Embryonic facial prominence (tissue), 1 donor: Measurements from ENCODE around the gene PXDN.
"Not testable (repeated sequence)": the region's sequence is repeated elsewhere in the genome, so short reads cannot be mapped to it uniquely, and the experiment has no call there.

Experiments used
- DNase-seq: peaks from one replicate; pipeline ENCODE4 v3.0.0-alpha.2; 2016; ENCODE audit errors: extremely low spot score

PXDN gene

DNA sequence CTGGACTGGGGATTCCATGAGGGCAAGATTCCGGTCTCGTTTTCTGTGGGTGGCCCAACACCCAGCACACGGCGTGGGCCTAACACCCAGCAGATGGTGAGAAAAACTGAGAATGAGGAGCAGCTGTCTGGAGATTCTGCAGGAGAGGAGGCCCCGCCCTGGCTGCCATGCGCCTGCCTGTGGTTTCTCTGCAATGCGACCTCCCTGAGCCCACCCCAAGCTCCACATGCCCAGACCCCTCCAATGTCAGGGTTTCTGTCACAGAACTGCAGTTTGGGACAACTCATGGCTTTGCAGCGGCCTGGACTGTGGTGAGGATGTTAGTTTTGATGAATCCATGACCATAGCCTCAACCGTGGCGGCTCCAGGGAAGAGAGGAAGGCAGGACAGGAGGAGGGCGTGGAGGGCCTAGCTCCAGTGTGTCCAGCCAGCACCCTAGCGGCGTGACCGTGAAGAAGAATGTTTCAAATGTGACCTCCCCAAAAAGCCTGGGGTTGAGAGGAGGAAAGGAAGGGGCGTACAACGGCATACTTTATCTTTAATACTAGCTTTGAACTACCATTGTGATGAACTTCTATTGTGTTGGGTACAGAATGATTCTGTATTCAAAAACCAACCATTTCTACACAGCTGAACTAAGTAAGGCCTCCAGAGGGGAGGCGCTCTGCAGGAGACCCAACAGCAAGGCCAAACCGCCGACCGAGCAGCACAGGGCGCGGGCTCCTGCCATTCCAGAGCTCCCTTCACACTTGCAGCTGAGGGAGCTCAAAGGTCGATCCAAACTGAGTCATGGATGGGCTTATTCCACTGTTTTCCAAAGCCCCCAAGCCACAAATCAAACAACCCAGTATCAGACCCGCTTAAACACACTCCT is 3.4 kb downstream of the PXDN start:
- no peak for DNase-seq

DNA sequence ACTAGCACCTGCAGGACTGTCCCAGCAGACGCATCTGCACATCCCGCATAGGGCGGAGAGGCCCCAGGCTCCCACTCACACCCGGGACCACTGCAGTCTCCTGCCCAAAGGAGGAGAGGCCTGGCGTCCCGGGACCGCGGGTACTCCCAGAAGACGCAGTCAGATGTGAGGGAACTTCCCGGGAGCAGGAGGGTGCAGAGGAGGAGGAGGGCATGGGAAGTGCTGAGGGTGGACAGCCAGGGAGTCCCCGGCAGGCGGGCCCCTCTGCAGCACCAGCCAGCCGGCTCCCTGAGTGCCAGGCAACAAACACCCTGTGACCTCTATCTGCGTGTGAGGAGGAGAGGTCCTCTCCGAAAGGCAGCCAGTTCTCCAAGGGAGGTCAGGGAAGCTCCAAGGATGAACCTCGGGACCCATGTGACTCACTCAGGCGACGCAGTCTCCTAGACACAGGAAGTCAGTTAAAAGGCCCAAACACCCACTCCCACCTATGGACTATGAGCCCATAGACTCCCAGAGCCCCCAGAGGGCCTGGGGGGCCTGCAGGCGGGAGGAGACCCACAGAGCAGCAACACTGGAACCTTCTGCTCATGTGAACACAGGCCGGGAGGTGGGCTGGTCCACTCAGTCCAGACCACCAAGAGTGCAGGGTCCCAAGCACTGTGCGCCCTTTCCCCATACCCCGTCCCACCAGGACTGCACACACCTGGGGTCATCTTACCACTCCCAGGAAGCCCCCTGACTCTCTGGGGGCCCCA is 4.2 kb downstream of the PXDN start:
- DNase-seq: no peak

DNA sequence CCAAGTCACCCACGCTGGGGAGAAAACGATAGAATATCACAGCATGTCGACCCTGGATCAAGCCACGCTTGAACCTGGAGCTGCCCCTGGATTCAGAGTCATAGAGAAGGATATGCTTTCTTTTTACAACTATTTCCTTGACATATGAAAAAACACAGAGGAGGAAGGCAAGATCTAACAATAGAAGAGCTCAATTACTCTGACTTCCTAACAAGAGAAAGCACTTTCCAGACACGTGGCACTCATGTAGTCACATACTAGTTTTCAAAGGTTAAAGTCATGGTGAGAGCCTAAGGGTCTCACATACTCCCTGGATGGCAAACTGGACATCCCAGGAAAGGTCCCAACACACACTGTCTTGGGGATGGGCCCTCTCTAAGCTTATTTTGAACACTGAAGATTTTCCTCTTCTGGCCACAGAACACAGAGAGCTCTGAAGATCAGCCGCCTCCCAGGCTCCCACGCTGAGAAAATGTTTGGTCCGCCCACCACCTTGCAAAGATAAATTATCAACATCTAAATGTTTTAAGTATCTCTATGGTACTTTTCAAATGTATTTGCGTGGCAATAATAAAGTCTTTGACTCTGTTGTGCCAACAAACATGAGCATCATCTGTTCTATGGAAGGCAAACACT is 4.9 kb downstream of the PXDN start:
- DNase-seq: no peak

DNA sequence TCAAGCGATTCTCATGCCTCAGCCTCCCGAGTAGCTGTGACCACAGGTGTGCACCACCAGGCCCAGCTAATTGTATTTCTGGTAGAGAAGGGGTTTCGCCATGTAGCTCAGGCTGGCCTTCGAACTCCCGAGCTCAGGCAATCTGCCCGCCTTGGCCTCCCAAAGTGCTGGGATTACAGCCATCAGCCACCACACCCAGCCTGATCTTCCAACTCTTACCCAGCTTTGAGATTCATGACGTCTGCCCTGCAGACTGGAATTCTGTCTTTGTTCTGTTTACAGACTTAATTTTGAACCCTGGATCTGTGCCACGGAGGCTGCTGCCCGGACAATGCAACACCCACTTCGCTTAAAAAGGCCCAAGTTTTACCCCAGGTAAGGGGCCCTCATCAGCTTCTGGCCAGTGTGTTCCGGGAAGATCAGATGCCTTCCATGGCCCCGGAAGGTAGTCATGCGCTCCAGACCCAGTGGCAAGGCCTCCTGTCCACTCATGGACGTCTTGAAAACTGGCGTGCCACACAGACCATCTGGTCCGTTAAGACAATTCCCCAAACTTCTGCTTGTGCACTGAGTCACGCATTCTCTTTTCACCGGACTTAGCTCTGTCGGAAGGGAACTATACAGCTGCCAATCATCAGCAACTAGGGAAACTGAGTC is 5.5 kb downstream of the PXDN start:
- DNase-seq: no peak

DNA sequence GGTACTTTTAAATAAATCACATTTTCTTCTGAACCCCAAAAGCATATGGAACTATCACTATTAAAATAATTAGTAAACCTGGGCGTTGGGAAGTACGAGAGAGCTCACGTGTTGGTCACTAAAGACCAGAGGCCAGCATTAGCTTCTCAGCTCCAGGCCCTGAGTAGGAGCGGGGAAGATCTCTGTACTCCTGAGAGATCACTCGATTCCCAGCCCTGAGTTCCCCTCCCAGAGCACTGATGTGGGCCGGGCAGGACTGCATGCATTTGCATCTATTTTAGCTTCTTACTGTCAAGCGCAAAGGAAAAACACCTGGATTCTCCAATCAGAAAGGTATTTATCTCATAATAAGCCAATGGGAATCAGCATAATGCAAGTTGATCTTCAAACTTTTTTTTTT is 6.2 kb downstream of the PXDN start:
- DNase-seq: no peak

DNA sequence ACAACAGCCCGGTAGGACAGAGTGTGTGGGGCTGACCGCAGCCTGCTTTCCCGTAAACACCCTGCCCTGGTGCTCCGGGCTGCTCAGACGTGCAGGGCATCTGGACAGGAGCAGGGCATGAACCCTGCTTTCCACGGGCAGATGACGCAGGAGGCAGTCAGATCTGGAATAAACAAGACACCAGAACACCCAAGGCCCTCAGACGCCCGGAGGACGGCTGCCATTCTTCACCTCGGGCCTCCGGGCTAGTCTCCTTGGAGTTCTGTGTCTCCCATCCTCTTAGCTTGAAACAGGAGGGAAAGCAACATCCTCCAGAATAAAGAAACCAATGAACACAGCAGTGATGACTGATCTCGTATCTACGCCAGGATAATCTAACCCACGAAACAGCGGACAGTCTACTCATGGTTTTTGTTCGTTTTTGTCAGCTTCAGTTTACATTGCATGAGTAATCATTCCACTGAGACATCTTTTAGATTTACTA is 7.3 kb downstream of the PXDN start:
- DNase-seq: no peak

DNA sequence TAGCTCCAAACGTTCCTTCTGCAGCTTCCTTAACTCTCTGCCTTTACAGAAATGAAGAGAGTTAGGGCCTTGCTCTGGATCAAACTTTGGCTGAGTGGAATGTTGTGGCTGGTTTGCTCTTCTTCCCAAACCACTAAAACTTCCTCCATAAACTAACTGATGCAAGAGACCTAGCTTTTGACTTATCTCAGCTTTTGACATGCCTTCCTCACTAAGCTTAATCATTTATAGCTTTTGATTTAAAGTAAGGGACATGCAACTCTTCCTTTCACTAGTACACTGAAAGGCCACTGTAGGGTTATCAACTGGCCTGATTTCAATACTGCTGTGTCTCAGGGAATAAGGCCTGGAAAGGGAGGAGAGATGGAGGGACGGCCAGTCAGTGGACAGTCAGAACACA is 8.3 kb downstream of the PXDN start:
- no peak for DNase-seq

DNA sequence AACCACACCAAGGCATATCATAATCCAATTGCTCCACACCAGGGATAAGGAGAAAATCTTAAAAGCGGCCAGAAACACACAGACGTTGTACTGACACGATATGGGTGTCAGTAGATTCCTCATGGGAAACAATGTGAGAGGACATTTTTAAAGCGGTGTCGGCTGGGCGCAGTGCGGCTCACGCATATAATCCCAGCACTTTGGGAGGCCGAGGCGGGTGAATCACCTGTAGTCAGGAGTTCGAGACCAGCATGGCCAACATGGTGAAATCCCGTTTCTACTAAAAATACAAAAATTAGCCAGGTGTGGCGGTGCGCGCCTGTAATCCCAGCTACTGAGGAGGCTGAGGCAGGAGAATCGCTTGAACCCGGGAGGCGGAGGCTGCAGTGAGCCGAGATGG is 11.0 kb downstream of the PXDN start:
- DNase-seq: not testable (repeated sequence)

DNA sequence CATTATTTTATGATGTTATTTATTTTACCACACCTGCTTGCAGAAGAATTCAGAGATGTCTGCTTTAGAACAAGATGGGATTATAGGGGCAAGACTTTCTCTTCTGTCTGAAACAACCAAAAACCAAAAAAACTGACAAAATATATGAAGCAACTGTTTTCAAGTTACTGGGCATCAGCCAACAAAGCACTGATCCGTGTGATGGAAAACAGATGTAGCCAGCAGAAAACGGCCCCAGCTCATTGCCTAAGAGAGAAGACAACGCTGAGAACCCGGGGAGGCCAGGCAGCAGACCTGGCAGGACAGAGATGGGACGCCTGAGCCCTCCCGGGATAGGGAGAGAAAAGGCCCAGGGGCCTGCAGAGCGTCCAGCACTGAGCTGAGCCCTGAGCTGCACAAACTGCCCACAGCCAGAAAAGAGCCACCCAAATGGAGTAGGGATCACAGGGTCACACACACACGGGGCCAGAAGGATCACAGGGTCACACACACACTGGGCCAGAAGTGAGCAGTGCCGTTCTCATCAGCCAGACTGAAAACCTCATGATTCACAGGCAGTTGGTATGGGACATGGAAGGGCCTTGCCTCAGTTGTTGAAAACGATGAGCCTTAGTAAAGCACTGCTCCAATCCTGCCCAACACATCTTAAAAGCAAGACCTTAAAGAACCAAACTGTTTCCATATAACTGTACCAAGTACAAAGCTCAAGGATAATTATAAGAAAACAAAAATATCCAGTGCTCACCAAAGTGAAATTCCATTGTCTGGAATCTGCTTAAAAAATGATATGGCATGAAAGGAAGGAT is 12.1 kb downstream of the PXDN start:
- DNase-seq: peak; percentile 64

DNA sequence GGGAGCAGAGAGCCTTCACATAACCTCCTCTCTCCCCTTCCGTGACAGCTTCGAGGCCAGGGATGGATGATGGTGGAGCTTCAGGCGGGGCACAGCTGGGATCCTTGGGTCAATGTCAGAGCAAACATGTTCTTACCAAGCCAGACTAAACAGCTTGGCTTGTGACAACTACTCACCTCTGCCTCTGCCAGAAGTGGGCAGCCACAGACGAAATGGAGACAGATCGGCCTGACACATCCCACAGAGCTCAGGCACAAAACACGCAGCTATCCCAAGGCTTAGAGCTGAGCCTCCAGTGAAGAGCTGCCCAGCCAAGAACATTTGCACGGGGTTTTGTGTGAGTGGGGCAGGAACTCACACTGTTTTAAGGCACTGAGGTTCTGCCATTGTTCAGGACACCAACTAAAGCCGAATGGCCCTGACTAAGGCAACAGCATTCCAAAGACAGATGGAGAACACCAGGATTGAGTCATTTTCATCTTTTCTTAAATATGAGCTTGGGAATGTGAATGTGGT is 12.8 kb downstream of the PXDN start:
- no peak for DNase-seq

DNA sequence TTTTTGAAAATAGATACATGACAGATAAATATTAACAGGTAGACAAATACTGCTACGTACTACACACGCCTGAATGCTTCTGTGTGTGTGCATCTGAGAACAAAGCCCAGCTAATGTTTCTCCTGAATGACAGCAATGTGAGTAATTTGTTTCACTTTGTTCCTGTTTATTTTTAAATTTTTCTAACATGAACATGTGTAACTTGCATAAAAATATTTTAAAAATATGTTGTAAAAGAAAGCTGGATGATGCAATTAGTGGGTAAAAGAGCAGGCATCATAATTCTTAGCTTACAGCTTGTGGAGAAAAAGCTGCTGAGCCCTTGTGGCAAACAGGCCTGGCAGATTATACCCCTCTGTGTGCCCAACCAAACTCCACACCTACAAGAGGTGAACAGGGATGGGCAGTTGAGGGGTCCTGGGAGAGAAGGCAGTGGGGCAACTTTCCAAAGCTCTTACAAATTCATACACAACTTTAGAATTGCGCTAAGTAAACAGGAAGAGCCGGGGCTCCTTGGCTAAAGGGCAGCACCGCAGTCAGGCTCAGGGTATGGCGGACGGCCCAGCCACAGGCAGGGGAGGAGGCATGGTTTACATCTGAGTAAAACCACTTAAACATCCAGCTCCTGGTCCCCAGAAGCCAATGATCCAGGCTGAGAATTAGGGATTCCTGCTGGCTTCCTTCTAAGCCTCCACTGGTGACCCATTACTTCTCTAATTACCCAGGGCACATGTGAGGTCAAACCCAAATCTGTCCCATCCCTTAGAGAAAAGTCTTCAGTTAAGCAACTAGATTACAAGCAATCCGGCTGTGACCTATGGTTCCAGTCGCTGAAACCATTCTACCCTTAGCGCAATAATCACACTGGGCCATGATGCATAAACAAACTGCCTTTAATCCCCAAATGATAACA is 14.0 kb downstream of the PXDN start:
- DNase-seq: no peak

DNA sequence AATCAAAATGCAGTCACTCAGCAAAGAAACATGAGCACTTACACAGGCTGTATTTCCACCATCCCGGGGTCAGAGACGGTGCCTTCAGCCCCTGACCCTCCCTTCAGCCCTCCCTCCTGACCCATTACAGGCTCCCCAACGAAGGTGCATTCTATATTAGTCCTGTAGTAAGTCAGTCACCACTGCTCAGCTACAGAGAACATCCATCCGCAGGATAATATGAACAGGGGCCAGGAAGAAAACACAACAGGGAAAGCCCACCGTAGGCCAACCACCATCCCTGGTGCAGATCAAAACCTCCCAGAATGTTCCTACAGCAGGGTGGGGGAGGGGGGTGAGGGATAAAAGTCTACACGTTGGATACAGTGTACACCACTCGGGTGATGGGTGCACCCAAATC is 15.1 kb downstream of the PXDN start:
- no peak for DNase-seq

DNA sequence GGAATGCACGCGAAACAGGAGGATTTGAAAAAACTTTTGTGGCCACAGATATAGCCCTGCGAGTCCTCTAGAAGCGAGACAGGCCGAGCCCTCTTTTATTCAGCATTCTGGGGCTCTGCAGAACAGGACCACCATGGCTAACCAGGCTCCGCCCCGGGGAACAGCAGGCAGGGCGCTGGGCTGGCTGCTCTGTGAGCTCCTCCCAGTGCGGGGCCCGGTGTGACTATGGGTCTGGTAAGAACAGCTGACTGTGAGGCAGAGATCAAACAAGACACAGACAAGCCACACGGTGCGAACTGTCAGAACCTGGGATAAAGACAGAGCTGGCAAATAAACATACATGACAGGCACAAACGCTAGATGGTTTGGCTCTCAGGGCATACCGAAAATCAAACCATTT is 15.5 kb downstream of the PXDN start:
- no peak for DNase-seq

DNA sequence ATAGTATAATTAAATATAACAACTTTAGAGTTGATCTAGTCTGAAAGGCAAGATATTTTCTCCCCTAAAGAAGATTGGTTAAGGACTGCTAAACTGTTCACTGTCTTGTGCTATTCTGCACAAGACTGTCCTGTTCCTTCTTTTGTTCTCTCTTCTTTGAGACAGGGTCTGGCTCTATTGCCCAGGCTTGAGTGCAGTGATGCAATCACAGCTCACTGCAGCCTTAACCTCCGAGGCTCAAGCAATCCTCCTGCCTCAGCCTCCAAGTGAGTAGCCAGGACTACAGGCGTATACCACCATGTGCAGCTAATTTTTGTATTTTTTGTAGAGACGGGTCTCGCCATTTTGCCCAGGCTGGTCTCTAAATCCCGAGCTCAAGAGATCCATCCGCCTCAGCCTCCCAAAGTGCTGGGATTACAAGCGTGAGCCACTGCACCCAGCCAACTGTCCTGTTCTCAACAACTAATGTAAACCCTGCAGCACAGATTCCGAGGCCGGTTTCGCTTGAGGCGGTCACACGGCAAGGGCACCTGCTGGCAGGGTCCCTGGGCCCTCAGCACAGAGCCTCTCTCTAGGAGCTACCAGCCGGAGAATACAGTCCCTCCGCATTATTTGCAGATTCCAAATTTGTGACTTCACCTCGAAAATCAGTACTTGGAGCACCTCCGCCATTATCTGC is 16.4 kb downstream of the PXDN start:
- no peak for DNase-seq

DNA sequence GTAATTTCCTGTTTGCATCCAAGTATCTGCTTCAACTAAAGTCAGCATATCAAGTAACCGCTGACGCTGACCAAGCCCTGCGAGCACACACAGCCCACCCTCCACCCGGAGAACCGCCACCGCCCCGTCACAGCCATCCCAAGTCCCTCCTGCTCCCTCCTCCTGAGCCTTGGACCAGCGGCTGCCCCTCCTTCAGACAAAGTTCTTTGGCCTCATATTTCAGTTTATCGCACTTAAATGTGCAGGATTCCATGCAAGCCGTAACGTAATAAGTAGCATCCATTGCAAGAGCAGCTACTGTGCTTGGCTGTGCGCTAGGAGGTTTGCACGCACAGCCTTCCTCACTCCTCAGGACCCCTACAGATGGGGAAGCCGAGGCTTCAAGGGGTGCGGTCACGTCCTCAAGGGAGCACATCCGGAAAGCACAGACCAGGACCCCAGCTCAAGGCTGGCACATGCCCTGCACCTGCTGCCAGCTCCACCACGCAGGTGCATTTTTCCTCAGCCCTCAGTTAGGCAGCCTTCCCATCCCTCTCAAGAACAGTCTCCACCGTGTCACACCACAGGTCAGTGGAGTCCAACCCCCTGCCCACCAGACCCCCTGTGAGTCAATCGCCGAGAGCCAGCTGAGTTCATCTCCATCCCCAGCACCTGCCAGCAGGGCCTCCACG is 17.1 kb downstream of the PXDN start:
- DNase-seq: no peak

DNA sequence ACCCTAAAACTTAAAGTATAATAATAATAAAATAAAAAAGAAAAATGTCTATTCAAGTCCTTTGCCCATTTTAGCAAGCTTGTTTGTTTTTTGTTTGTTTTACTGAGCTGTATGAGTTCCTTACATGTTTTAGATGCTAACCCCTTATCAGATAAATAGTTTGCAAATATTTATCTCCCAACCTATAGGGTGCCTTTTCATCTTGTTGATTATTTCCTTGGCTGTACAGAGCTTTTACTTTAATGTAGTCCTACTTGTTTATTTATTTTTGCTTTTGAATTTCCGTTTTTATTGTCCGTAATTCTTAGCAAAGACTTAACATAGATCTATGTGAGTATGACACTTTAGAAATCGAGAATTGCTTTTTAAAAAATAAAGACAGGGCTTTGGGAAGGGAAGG is 17.8 kb downstream of the PXDN start:
- DNase-seq: no peak

DNA sequence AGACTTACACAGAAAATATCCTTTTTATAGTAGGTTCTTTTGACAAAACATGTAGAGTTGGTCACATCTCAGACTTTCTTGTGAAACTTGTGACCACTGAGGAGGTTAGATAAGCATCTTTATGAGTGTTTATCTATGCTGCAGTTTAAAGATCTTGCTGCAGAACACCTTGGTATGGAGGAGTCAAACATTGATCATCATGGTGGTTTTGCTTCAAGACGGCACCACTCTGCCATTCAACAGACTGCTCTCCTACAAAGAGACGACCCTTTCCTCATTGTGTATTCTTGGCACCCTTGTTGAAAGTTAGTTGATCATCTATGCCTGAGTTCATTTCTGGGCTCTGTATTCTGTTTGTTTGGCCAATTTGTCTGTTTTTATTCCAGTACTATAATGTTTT is 20.0 kb downstream of the PXDN start:
- not testable (repeated sequence) for DNase-seq

DNA sequence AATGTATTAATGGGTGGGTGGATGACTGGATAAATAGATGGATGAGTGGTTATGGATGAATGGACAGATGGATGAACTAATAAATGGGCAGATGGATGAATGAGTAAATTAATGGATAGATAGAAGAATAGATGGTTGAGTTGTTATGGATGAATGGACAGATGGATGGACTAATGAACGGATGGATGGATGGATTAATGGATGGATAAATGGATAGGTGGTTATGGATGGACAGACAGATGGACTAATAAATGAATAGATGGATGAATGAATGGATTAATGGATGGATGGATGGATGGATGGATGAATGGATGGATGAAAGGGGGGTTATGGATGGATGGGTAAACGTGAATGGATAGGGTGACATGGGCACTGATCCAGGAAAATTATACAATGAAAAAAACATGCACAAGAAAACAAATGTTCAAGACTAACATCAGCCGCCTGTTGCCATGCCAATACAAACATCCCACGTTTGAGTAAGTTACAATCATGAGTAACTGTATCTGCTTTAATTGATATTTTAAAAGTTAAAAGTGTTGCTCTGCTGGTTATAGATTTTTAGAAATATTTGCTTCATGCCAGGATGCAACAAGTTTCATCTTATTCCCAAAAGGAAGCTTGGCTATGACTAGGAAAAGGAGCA is 20.8 kb downstream of the PXDN start:
- no peak for DNase-seq
